Mesendoderm (in vitro differentiated cells): ENCODE results near the gene NAV2.

Experiments used
- DNase-seq: peaks from one replicate; pipeline ENCODE4 v3.0.0; 2013
- H2AK5ac ChIP-seq: 2 replicates; pipeline ENCODE4 v1.6.1; 2013; ENCODE audit warnings: low read length, inconsistent platforms
- H2BK120ac ChIP-seq: 2 replicates; pipeline ENCODE4 v1.6.1; 2013; ENCODE audit warnings: low read depth, mild to moderate bottlenecking, low read length, moderate library complexity, mixed read lengths
- H2BK15ac ChIP-seq: replicated peaks from 2 replicates; pipeline ENCODE4 v1.6.1; 2013; ENCODE audit warnings: low read depth, mild to moderate bottlenecking, moderate library complexity
- H2BK5ac ChIP-seq: 2 replicates; pipeline ENCODE4 v1.6.1; 2013; ENCODE audit warnings: low read length, inconsistent platforms
- H3K18ac ChIP-seq: 2 replicates; pipeline ENCODE4 v1.6.1; 2013; ENCODE audit warnings: mild to moderate bottlenecking, low read length, mixed read lengths
- H3K23ac ChIP-seq: one replicate; pipeline ENCODE4 v1.6.1; 2013; ENCODE audit warnings: low read length
- H3K27ac ChIP-seq: 2 replicates; pipeline ENCODE4 v1.5.1; 2013; ENCODE audit warnings: low read depth, mild to moderate bottlenecking, inconsistent platforms, low read length, moderate library complexity
- H3K27me3 ChIP-seq: 2 replicates; pipeline ENCODE4 v1.6.1; 2013; ENCODE audit warnings: low read length, control low read depth, mild to moderate bottlenecking, inconsistent platforms; ENCODE audit not compliant: insufficient read depth, poor library complexity
- H3K36me3 ChIP-seq: 2 replicates; pipeline ENCODE4 v1.6.1; 2013; ENCODE audit warnings: low read length, inconsistent platforms; ENCODE audit not compliant: control insufficient read depth, insufficient read depth
- H3K4ac ChIP-seq: one replicate; pipeline ENCODE4 v1.6.1; 2013; ENCODE audit warnings: low read depth, mild to moderate bottlenecking, low read length, moderate library complexity
- H3K4me1 ChIP-seq: 2 replicates; pipeline ENCODE4 v1.6.1; 2013; ENCODE audit warnings: low read depth, low read length, inconsistent platforms; ENCODE audit not compliant: control insufficient read depth
- H3K4me2 ChIP-seq: 2 replicates; pipeline ENCODE4 v1.6.1; 2013; ENCODE audit warnings: low read length
- H3K4me3 ChIP-seq: 2 replicates; pipeline ENCODE4 v1.5.1; 2013; ENCODE audit warnings: mild to moderate bottlenecking, low read length
- H3K56ac ChIP-seq: one replicate; pipeline ENCODE4 v1.6.1; 2013; ENCODE audit warnings: low read length
- H3K79me1 ChIP-seq: 2 replicates; pipeline ENCODE4 v1.6.1; 2013; ENCODE audit warnings: low read length, inconsistent platforms
- H3K79me2 ChIP-seq: 2 replicates; pipeline ENCODE4 v1.6.1; 2013; ENCODE audit warnings: mild to moderate bottlenecking, low read length; ENCODE audit not compliant: control insufficient read depth, insufficient read depth
- H3K9ac ChIP-seq: 2 replicates; pipeline ENCODE4 v1.6.1; 2013; ENCODE audit warnings: low read length, inconsistent platforms
- H4K5ac ChIP-seq: one replicate; pipeline ENCODE4 v1.6.1; 2013; ENCODE audit warnings: low read length
- H4K8ac ChIP-seq: one replicate; pipeline ENCODE4 v1.6.1; 2013; ENCODE audit warnings: low read depth, mild to moderate bottlenecking, control low read depth, low read length, moderate library complexity
- WGBS: extraction: QIAGEN DNeasy Blood & Tissue Kit; methylation state at CpG from one replicate; pipeline ENCODE4 v1.1.7; 2013; ENCODE audit warnings: low lambda C conversion rate, missing lambda C conversion rate; ENCODE audit not compliant: insufficient coverage; ENCODE audit errors: extremely low coverage; 5-methylcytosine and 5-hydroxymethylcytosine counted together

Gene NAV2

DNA sequence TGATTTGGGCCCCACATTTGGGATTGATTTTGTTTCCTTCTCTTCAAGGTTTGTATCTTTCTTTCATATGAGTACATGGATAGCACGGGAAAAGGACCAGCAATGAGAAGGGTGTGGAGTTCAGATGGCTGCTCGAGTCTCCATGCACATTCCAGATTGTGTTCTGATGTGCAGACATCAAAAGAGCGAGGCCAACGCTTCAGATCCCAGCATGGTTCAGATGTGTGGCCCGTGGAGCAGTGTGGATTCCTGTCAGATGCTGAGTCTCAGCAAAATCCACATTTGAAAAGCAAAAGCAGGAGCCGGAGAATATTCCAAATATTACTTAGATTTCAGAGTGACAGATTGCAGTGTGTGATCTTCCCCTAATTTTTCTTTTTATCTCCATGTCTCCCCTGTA is 228.2 kb downstream of the NAV2 start:
- H3K36me3 ChIP-seq: no peaks in the 10 kb centered on the region
- no peak for DNase-seq
- H3K9ac ChIP-seq: no peak overlapping the region
- no peaks in the 10 kb centered on the region for H3K27me3 ChIP-seq
- H2BK120ac ChIP-seq: no peak overlapping the region
- H3K79me2 ChIP-seq: no peaks in the 10 kb centered on the region
- no peak overlapping the region for H3K23ac ChIP-seq
- H3K27ac ChIP-seq: no peak overlapping the region
- H3K4me3 ChIP-seq: no peak overlapping the region
- H3K4ac ChIP-seq: no peak overlapping the region
- no peaks in the 10 kb centered on the region for H3K4me1 ChIP-seq
- H2BK5ac ChIP-seq: no peak overlapping the region
- no peak overlapping the region for H2AK5ac ChIP-seq
- H3K79me1 ChIP-seq: no peaks in the 10 kb centered on the region
- H4K8ac ChIP-seq: no peak overlapping the region
- no peak overlapping the region for H3K18ac ChIP-seq
- no peak overlapping the region for H2BK15ac ChIP-seq
- no peak overlapping the region for H3K4me2 ChIP-seq
- H4K5ac ChIP-seq: no peak overlapping the region
- no peak overlapping the region for H3K56ac ChIP-seq
- no CpG with 5 or more reads among the region's 6 CpGs for WGBS

DNA sequence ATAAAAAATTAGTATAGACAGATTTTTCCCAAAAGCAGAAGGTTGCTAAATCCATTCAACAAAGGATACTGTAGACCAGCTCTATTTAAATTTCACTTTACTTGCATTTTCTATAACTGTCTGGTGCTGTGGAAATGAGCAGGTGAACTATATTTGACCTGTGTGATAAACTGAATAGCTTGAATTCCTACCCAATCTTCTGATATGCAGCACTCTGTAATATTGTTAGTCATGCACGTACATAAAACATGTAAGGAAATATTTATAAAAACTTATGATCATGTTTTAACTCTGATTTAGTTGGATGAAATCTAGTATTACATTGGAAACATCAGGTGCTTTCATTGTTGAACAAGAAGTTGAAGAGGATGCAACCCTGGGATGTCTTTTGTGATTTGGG is 234.0 kb downstream of the NAV2 start:
- H3K36me3 ChIP-seq: no peaks in the 10 kb centered on the region
- no peak overlapping the region for H2BK120ac ChIP-seq
- no peak overlapping the region for H4K5ac ChIP-seq
- DNase-seq: no peak
- H3K79me2 ChIP-seq: no peaks in the 10 kb centered on the region
- no peak overlapping the region for H3K23ac ChIP-seq
- H3K4me2 ChIP-seq: no peak overlapping the region
- peaks cover 1% of the 10 kb centered on the region for H3K4me1 ChIP-seq
- H3K79me1 ChIP-seq: no peaks in the 10 kb centered on the region
- H3K27me3 ChIP-seq: no peaks in the 10 kb centered on the region
- H3K4me3 ChIP-seq: no peak overlapping the region
- H3K56ac ChIP-seq: no peak overlapping the region
- H3K18ac ChIP-seq: no peak overlapping the region
- no peak overlapping the region for H3K27ac ChIP-seq
- H2BK5ac ChIP-seq: no peak overlapping the region
- no peak overlapping the region for H3K9ac ChIP-seq
- no CpG with 5 or more reads among the region's 1 CpG for WGBS
- H2BK15ac ChIP-seq: no peak overlapping the region
- H4K8ac ChIP-seq: no peak overlapping the region
- no peak overlapping the region for H2AK5ac ChIP-seq
- no peak overlapping the region for H3K4ac ChIP-seq

DNA sequence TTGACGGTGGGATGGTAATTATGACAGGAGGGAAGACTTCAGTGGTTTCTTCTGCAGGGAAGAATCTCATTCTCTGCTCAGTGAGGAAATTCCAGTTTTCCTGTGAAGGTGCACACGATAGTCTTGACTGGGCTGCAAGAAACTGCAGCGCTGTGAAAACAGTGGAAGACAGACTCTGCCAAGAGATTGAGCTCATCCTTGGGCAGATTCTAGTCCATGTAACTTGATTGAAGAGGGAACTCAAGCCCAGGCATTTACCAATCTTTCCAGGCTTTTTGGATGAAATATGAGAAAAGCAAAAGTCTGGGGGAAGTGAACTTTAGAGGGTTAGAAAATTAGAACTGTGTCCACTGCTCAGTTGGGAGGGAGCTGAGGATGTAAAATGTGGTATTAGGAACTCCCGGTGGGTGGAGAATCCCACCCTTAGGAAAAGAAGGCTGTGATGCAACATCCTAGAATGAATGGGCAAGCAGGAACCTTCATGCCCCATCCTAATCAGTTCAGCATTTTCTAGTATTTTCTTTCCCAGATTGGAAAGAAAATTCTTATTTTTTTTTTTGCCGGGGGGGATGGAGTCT is 235.0 kb downstream of the NAV2 start:
- Histone ChIP-seq H3K18ac (no peak overlapping the region), H3K79me1 (no peaks in the 10 kb centered on the region), H3K56ac (no peak overlapping the region), H2AK5ac (no peak overlapping the region), H3K23ac (no peak overlapping the region), H3K4me2 (no peak overlapping the region), H3K4me3 (no peak overlapping the region), H4K5ac (no peak overlapping the region), H2BK5ac (no peak overlapping the region), H3K9ac (no peak overlapping the region), H3K27me3 (no peaks in the 10 kb centered on the region), H2BK120ac (no peak overlapping the region), H3K4me1 (peaks cover 5% of the 10 kb centered on the region), H3K79me2 (no peaks in the 10 kb centered on the region), H3K27ac (no peak overlapping the region), H3K4ac (no peak overlapping the region), H2BK15ac (no peak overlapping the region), H4K8ac (no peak overlapping the region), H3K36me3 (no peaks in the 10 kb centered on the region)
- DNase-seq: no peak
- WGBS: no CpG with 5 or more reads among the region's 5 CpGs

DNA sequence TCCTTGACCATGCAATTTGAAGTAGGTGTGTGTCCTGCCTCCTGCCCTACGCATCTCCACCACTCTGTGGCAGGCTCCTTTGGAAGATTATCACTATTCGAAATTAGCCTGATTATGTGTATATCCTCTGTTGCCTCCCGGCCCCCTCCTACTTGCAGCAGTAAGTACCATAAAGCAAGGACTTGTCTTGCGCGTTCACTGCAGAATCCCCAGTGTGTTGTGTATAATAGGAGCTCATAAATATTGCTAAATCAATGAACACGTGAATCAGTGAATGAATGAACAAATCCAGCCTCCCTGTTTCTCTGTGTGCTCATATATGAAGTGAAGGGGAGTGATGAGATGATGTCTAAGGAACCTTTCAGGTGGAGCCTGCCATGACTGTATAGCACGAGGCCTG is 237.0 kb downstream of the NAV2 start:
- Histone ChIP-seq H4K8ac (no peak overlapping the region), H2AK5ac (no peak overlapping the region), H3K27me3 (no peaks in the 10 kb centered on the region), H3K4ac (no peak overlapping the region), H3K27ac (no peak overlapping the region), H2BK15ac (no peak overlapping the region), H3K23ac (no peak overlapping the region), H4K5ac (no peak overlapping the region), H3K56ac (no peak overlapping the region), H2BK120ac (no peak overlapping the region), H3K79me2 (no peaks in the 10 kb centered on the region), H3K4me3 (no peak overlapping the region), H3K4me1 (peaks cover 9% of the 10 kb centered on the region), H3K18ac (no peak overlapping the region), H3K36me3 (no peaks in the 10 kb centered on the region), H3K4me2 (no peak overlapping the region), H3K79me1 (no peaks in the 10 kb centered on the region), H2BK5ac (no peak overlapping the region), H3K9ac (no peak overlapping the region)
- no peak for DNase-seq
- no CpG with 5 or more reads among the region's 7 CpGs for WGBS

DNA sequence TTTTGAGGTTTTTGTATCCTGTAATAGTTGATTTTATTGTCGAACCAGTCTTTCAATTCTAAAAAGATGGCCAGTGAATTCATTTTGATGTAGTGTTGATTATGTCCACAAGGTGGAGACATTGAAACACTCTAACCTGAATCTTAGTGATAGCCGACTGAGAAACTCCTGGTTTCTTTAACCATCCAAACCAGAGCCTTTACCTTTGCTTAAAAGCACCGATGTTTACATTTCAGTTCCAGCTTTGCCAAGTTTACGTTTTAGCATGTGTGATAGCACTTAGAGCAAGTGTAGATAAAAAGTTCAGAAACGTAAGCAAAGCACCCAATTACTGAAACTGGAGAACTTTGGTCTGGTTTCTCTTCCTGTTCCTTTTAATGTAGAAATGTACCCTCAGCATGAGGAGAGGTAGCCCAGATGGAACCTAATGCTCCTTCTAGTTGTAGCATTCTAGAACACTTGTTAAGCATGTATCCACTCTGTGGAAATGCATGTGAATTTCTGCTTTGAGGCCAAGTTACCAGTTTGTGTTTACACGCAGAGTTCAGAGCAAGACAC is 239.0 kb downstream of the NAV2 start:
- H3K27ac ChIP-seq: peak overlapping the region; percentile 53
- no peaks in the 10 kb centered on the region for H3K36me3 ChIP-seq
- peak overlapping the region; percentile 5 for H3K9ac ChIP-seq
- no peak overlapping the region for H2BK5ac ChIP-seq
- H3K4ac ChIP-seq: no peak overlapping the region
- H2BK120ac ChIP-seq: no peak overlapping the region
- no peak overlapping the region for H2BK15ac ChIP-seq
- H4K5ac ChIP-seq: no peak overlapping the region
- no peak overlapping the region for H2AK5ac ChIP-seq
- H3K79me2 ChIP-seq: no peaks in the 10 kb centered on the region
- no peak overlapping the region for H3K4me2 ChIP-seq
- no peaks in the 10 kb centered on the region for H3K27me3 ChIP-seq
- H3K4me1 ChIP-seq: peaks cover 9% of the 10 kb centered on the region
- H3K79me1 ChIP-seq: no peaks in the 10 kb centered on the region
- peak; percentile 83 for DNase-seq
- H3K18ac ChIP-seq: no peak overlapping the region
- WGBS: no CpG with 5 or more reads among the region's 6 CpGs
- H3K56ac ChIP-seq: peak overlapping the region; percentile 66
- no peak overlapping the region for H3K23ac ChIP-seq
- no peak overlapping the region for H3K4me3 ChIP-seq
- no peak overlapping the region for H4K8ac ChIP-seq

DNA sequence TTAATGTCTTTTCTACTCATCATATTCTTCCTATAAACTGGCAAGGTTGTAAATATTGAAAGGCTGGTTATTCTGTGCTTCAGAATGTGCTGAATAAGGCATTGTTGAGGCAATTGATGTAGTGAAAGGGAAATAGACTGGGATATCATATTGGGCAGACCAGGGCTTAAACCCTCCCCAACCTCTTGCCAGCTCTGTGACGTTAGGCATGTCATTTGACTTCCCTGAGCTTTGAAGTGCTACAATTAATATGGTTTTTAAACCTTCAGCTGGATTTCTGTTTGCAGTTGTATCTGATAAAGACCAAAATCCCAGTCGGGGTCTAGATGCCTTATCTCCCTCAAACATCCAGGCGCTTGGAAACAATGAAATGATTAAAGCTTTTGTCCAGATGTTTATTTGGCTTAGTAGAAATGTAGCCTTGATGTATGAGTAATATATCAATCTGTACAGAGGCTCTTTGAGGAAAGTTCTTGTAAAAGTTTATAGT is 239.5 kb downstream of the NAV2 start:
- no CpG with 5 or more reads among the region's 3 CpGs for WGBS
- peaks cover 9% of the 10 kb centered on the region for H3K4me1 ChIP-seq
- H3K4me2 ChIP-seq: no peak overlapping the region
- no peak overlapping the region for H3K9ac ChIP-seq
- H3K79me2 ChIP-seq: no peaks in the 10 kb centered on the region
- H3K79me1 ChIP-seq: no peaks in the 10 kb centered on the region
- no peak overlapping the region for H3K23ac ChIP-seq
- no peaks in the 10 kb centered on the region for H3K36me3 ChIP-seq
- peak overlapping the region; percentile 53 for H3K27ac ChIP-seq
- no peak overlapping the region for H3K4ac ChIP-seq
- H4K8ac ChIP-seq: no peak overlapping the region
- peak; percentile 51 for DNase-seq
- no peak overlapping the region for H4K5ac ChIP-seq
- no peak overlapping the region for H3K4me3 ChIP-seq
- H2AK5ac ChIP-seq: no peak overlapping the region
- peak overlapping the region; percentile 66 for H3K56ac ChIP-seq
- H3K27me3 ChIP-seq: no peaks in the 10 kb centered on the region
- H2BK120ac ChIP-seq: no peak overlapping the region
- H3K18ac ChIP-seq: no peak overlapping the region
- no peak overlapping the region for H2BK5ac ChIP-seq
- H2BK15ac ChIP-seq: no peak overlapping the region
